GM18519 (cell line): Measurements from ENCODE around the gene PITPNC1.

ENCODE experiments used
- ATAC-seq: cut with Tn5 transposase; IDR thresholded peaks from one replicate; pipeline ENCODE4 v1.9.1; 2021; ENCODE audit warnings: mild to moderate bottlenecking, moderate library complexity; ENCODE audit not compliant: unreplicated experiment, low FRiP score

Gene PITPNC1

GRCh38 chr17:67528751-67529436 is 151.8 kb downstream of the PITPNC1 start:
- no peak for ATAC-seq

GRCh38 chr17:67531291-67531690 is 154.2 kb downstream of the PITPNC1 start:
- no peak for ATAC-seq

- ATAC-seq = no peak
Observed at GRCh38 chr17:67532326-67532871, 155.3 kb downstream of the PITPNC1 start.

DNA sequence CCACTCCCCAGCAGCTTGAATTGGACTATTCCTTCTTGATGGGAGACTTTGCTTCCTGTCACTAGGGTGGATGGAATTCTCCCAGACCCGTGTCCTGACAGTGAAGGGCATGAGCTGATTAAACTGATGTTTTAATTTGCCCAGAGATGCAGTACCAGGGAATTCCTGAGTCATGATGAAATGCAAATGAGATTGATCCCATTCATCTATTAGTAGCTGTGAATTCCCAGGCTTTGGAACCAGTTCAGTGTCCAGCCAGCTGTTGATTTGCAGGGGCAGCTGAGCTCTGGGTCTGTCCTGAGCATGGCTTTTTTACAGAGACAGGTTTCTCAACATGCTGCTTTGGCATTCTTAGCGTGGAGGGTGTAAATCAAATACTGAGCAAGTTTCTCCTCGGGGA is 157.9 kb downstream of the PITPNC1 start:
- ATAC-seq = no peak

GRCh38 chr17:67542219-67543114 is 165.4 kb downstream of the PITPNC1 start:
- no peak for ATAC-seq

- ATAC-seq = no peak
Observed at GRCh38 chr17:67544364-67544955, 167.4 kb downstream of the PITPNC1 start.

DNA sequence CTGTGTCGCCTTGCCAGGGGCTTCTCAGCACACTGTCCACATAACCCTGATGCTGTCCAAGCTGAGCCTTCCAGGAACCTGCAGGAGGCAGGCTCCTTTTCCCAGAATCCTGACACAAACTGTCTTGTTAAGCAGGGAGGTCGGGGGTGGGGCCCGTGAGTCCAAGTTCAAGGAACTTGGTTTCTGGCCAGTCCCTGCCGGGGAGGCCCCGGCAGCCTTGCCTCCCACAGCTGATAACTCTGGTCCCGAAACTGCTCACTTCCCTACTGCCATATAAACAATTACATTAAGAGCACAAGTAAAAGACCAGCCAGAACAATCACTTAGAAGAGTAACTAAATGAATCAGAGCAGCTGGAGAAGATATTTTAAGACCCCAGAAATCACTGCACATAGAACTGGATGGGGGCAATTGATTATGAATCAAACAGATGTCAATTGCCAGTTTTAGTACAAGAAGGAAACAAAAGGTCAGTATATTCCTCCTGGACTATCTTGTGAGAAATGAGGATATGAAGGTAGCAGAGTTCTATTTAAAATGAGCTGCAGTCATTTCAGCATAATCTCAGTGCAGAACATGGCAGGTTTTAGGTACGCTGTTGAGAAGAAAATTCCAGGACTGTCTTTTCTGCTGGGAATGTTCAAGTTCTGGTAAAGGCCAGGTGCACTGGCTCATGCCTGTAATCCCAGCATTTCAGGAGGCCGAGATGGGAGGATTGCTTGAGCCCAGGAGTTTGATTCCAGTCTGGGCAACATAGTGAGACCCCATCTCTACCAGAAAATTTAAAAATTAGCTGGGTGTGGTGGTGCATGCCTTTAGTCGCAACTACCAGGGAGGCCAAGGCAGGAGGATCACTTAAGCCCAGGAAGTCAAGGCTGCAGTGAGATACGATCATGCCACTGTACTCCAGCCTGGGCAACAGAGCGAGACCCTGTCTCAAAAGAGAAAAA is 169.8 kb downstream of the PITPNC1 start:
- ATAC-seq = peak; percentile 83

GRCh38 chr17:67548693-67549092 is 171.6 kb downstream of the PITPNC1 start:
- ATAC-seq = no peak

DNA sequence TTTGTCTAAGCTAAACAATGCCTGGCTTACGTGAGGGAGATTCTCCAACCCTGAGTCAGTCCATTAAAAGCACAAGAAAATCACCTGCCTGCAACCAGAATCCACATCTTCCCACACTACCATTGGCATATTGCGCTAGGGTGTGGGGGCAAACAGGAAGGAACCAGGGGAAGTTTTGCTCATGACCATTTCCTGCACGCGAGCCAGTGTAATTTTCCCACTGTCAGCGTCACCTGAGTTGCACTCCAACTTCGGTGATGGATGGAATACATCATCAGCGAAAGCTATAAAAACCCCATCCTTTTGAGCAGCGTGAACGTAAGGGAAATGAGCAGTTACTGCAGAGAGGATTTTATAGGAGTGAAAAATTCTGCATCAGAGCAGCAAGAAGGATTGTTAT is 172.7 kb downstream of the PITPNC1 start:
- ATAC-seq = no peak

DNA sequence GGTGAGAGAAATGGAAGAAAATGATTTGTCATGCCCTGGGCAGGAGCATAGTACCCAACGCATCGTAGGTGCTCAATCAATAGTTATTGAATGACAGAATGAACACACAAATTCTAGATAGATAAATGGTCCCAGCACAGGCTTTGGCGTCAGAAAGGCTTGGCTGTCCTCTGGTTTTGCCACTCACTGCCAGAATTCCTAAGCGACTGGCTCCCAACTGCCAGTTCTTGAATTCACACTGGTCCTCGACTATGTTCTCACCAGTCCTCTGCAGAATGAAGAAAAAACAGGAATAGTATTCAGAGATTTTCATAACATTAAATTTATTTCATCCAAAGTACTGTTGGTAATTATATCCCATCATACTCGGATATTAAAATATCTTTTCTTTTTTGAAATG is 177.6 kb downstream of the PITPNC1 start:
- ATAC-seq = no peak

DNA sequence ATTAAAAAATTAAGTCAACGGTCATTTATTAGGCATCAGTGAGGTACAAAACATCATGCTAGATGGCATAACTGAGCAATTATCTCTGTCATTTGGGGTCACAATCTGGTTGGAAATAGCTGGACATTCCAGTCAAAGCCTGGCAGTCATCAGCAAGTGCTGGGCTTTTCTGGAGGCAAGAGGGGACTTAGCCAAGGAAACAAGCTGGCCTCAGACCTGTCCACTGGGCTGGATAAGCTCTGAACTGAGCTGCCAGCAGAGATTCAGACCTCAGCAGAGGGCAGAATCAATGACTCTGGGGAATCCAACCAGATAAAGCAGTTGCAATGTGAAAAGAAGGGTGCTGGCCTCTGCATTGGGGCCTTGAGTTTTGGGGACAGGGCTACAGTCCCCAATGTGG is 178.8 kb downstream of the PITPNC1 start:
- ATAC-seq = no peak

DNA sequence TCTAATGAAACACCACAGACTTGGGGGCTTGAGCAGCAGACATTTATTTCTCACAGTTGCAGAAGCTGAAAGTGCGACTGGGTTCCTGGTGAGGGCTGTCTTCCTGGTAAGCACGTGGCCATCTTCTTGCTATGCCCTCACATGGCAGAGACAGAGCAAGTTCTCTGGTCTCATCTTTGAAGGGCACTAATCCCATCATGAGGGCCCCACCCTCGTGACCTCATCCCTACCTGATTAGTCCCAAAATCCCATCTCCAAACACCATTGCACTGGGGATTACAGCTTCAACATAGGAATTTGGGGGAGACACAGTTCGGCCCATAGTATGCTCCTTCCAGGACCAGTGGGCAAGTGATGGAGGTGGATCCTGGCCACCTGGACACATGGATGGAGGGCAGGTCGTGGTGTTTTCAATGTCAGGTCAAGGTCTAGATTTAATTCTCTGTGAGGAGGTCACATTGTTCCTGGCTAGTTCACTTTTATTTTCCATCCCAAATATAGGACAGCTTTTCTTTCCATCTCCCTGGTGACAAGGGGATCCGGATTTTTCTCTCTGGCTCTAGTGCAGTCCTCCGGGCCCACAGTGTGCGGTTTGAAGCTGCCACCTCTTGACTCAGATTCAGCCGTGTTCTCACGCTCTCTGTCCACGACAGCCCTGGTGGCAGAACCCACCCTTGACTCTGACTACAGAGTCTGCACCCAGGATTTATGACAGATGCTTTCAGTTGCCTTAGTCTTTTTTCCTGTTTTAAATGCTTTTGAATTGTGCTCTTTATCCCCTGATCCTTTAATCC is 180.2 kb downstream of the PITPNC1 start:
- no peak for ATAC-seq

DNA sequence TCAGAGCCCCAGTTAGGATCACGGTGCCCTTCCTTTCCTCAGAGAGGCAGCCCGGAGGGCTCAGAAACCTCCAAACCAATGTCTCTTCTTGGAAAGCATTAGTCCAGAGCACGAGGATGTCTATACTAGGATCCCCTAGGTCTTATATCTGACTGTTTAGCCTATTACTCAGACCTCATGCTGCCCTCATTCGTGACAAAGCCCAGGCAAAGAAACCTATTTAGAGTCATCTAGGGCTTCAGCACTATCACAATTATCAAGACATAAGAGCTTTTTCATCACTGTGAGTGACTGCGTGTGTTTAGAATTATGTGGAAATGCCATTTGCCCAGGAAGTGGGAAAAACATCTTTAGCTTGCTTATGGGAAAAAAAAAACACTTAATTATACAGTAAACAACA is 180.8 kb downstream of the PITPNC1 start:
- ATAC-seq = no peak

GRCh38 chr17:67558740-67559380 is 181.8 kb downstream of the PITPNC1 start:
- ATAC-seq = no peak

- ATAC-seq = no peak
Observed at GRCh38 chr17:67559381-67559966, 182.4 kb downstream of the PITPNC1 start.

GRCh38 chr17:67562005-67562404 is 184.9 kb downstream of the PITPNC1 start:
- no peak for ATAC-seq

DNA sequence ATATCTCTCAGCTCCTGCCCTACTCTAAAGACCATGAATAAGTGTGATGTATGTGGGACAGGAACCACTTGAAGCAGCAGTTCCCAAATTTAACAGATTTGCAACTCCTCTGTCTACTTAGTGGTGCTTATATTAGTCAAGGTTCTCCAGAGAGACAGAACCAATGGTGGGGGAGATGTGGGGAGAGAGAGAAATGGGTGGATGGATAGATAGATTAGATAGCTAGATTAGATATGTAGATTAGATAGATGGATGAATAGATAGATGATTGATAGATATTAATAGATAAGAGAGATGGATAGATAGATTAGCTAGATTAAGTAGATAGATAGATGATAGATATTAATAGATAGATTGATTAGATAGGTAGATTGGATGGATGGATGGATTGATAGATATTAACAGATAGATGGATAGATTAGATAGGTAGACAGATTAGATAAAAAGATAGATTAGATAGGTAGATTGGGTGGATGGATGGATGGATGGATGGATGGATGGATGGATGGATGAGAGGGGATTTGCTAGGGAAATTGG is 186.7 kb downstream of the PITPNC1 start:
- no peak for ATAC-seq

DNA sequence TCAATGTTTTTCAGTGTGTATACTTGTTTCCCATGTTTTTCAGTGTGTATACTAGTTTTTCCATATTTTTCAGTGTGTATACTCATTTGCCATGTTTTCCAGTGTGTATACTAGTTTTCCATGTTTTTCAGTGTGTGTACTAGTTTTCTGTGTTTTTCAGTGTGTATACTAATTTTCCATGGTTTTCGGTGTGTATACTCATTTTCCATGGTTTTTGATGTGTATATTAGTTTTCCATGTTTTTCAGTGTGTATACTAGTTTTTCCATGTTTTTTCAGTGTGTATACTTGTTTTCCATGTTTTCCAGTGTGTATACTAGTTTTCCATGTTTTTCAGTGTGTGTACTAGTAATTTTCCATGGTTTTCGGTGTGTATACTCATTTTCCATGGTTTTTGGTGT is 188.0 kb downstream of the PITPNC1 start:
- no peak for ATAC-seq
